Activated naive CD8-positive, alpha-beta T cell (primary cell): ENCODE results near the gene ERP44.
"Not testable (repeated sequence)": the region's sequence is repeated elsewhere in the genome, so short reads cannot be mapped to it uniquely, and the experiment has no call there.

Experiments used
- H3K27ac Mint-ChIP-seq: one replicate; pipeline ENCODE4 v1.8.0; 2021; ENCODE audit warnings: mixed read lengths
- H3K27me3 Mint-ChIP-seq: one replicate; pipeline ENCODE4 v1.8.0; 2021; ENCODE audit warnings: mixed read lengths
- H3K36me3 Mint-ChIP-seq: one replicate; pipeline ENCODE4 v1.8.0; 2021; ENCODE audit warnings: mixed read lengths
- H3K4me1 Mint-ChIP-seq: one replicate; pipeline ENCODE4 v1.8.0; 2021; ENCODE audit warnings: low read depth, mixed read lengths
- H3K4me3 Mint-ChIP-seq: one replicate; pipeline ENCODE4 v1.8.0; 2021; ENCODE audit warnings: mild to moderate bottlenecking, mixed read lengths
- H3K9me3 Mint-ChIP-seq: one replicate; pipeline ENCODE4 v1.8.0; 2021; ENCODE audit warnings: low read depth, mixed read lengths

Gene ERP44

DNA sequence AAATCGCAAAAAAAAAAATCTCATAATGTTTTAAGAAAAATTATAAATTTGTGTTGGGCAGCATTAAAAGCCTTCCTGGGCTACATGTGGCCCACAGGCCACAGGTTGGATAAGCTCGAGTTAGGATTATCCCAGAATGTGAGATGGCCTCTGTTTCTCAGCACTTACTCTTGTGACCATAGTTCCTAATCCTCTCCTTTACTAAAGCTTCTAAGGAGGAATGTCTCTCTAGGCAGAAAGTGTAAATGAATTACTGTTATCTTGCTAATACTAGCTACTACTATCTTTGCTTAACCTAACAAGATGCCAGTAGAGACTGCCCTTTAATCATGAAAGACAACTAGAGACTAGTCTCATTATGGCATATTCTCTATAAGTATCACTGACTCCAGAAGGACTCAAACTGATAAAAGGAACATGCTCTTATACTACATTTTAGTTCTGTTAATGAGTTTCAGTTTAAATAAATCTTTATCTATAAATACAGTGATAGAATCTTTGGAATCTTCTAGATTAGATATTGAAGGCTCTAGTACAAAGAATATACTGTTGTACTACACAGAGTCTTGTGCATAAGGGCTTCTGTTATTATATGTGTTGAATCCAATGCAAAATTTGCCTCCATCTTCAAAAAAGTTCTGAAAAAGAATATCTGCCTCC lies 14.0 kb upstream of the ERP44 start:
- peaks cover 8% of the 10 kb centered on the region for H3K36me3 Mint-ChIP-seq
- H3K27me3 Mint-ChIP-seq, result no peaks in the 10 kb centered on the region
- H3K27ac Mint-ChIP-seq, result no peak overlapping the region
- no peaks in the 10 kb centered on the region for H3K9me3 Mint-ChIP-seq
- H3K4me3 Mint-ChIP-seq, result no peak overlapping the region
- peaks cover 16% of the 10 kb centered on the region for H3K4me1 Mint-ChIP-seq

DNA sequence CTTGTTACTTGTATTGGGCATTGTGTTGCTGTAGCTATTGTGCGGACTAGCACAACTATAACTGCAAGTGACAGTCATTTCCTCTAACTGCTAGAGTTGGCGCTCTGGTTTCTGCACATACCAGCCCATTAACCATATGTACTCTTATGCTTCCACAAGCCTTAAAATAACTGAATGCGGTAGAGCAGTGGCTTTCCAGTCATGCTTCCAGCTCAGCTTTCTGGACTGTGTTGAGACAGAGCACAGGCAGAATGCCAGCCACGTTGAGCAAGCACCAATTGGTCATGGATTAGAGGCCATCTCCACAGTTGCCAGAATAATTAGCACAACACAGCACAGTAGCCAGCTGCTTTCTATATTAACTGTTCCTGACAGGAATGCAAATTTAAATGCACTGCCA lies 12.4 kb upstream of the ERP44 start:
- Mint-ChIP-seq H3K9me3 (no peaks in the 10 kb centered on the region), H3K4me1 (peaks cover 16% of the 10 kb centered on the region), H3K27me3 (no peaks in the 10 kb centered on the region), H3K36me3 (peaks cover 8% of the 10 kb centered on the region), H3K27ac (no peak overlapping the region), H3K4me3 (no peak overlapping the region)

DNA sequence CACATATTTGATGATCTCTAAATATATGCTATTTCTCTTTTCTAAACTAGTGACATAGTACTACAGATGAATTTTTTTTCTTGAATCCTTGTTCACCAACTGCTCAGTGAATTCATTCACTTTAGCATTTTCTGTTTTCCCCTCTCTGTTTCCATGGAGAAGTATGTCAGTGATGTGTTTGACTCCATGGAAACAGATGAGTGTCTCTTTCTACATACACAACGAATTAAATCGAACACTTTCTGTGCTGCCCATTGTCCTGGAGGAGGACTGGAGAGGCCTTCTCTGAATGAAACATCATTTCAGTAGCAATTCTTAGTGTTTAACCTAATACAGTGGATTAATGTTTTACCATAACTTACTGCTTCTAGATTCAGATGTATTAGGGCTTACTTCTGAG lies 9.8 kb upstream of the ERP44 start:
- Mint-ChIP-seq H3K4me3 (no peak overlapping the region), H3K36me3 (peaks cover 8% of the 10 kb centered on the region), H3K4me1 (peaks cover 13% of the 10 kb centered on the region), H3K9me3 (no peaks in the 10 kb centered on the region), H3K27me3 (no peaks in the 10 kb centered on the region), H3K27ac (no peak overlapping the region)

DNA sequence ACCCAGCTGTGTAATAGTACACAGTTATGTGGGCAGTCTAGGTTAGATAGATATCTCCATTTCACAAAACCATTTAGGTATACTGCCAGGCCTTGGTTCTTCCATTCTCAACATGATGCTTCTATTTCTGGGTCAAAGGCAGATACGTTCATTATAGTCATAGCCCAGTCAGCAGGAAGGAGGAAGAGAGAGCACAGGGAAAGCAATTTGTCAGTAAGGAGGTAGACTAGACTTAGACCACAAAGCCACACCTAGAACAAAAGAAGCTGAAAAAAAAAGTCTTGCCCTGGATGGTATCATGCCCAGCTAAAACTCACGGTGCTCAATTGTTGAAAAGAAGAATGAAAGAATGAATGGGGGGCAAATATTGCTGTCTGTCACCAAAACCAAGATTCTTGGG lies 7.8 kb upstream of the ERP44 start:
- Mint-ChIP-seq H3K4me1 (peaks cover 6% of the 10 kb centered on the region), H3K4me3 (no peak overlapping the region), H3K36me3 (peaks cover 6% of the 10 kb centered on the region), H3K9me3 (no peaks in the 10 kb centered on the region), H3K27ac (no peak overlapping the region), H3K27me3 (no peaks in the 10 kb centered on the region)

DNA sequence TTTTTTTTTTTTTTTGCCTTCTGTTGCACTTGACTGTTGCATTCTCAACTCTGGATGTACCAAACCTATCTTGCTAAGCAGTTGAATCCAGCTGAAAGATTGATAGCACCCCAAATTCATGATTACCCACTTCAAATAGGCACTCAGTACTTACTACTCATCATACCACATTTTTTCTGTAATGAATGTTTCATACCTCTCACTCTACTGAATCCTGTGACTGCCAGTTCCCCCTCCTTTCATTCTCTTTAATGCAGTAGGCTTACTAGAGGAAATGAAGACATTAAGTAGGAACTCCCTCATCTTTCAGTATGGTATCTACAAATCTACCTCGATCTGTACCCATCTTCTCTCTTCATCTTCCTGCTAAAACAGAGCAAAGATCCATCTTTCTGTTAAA lies 7.1 kb upstream of the ERP44 start:
- Mint-ChIP-seq H3K27ac (no peak overlapping the region), H3K4me3 (no peak overlapping the region), H3K4me1 (peaks cover 4% of the 10 kb centered on the region), H3K27me3 (no peaks in the 10 kb centered on the region), H3K36me3 (peaks cover 4% of the 10 kb centered on the region), H3K9me3 (no peaks in the 10 kb centered on the region)

DNA sequence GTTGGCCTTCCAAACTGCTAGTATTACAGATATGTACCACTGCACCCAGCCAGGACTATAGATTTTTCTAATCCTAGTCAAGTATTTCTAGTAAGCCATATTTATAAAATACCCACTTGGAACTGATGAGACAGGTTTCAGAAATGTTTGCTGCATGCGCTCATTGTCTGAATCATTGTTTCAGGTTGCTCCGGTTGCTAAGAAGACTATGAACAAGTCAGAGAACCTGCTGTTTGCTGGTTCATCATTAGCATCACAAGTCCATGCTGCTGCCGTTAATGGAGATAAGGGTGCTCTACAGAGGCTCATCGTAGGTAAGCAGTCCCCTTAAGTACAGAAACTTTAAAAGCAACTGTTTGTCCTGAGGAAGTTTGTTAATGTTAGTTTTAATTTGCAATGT lies 5.5 kb upstream of the ERP44 start:
- Mint-ChIP-seq H3K4me3 (no peak overlapping the region), H3K4me1 (peaks cover 13% of the 10 kb centered on the region), H3K36me3 (peaks cover 4% of the 10 kb centered on the region), H3K9me3 (no peaks in the 10 kb centered on the region), H3K27ac (no peak overlapping the region), H3K27me3 (no peaks in the 10 kb centered on the region)

DNA sequence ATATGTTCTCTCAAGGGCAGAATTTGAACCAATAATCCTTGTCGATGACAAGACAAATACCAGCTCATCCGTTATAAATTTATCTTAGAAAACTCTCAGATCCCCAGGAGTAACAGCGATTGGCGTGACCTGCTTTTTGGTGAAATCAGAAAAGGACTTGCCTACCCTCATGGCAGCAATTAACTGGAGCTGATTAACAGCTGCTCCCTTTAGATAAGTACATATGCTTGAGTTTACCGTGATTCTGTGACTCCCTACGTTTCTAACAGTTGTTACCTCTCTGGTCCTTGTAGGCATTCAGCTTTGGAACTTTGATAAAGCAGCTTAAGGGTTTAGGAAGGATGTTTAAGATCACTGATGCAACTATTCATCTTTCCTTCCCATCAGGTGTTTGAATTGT lies 2.8 kb upstream of the ERP44 start:
- H3K9me3 Mint-ChIP-seq, result no peaks in the 10 kb centered on the region
- no peaks in the 10 kb centered on the region for H3K27me3 Mint-ChIP-seq
- H3K36me3 Mint-ChIP-seq, result peaks cover 4% of the 10 kb centered on the region
- H3K27ac Mint-ChIP-seq, result no peak overlapping the region
- H3K4me3 Mint-ChIP-seq, result no peak overlapping the region
- H3K4me1 Mint-ChIP-seq, result peaks cover 23% of the 10 kb centered on the region

DNA sequence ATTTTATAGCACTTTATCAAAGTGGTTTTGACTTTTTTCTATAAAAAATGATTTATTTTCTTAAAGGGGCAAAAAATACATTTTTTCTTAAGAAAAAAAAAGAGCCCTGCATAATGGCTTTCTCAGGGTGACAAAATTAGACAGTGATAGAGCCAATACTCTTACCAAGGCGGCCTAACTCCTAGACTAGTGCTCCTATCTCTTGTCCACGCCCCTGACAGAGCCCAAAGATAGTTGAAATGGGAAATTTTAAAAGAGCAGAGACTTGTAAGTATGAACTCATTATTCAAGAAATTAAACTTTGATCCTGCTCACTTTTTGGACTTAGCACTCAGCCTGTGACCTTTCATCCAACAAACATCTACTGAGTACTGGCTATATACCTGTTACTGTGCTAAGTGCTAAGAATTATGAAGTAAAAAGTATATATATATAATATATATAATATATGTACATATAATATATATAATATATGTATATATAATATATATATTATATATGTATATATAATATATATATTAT lies 1.4 kb upstream of the ERP44 start:
- H3K36me3 Mint-ChIP-seq, result peaks cover 4% of the 10 kb centered on the region
- no peaks in the 10 kb centered on the region for H3K9me3 Mint-ChIP-seq
- peak overlapping the region; percentile 98 for H3K4me3 Mint-ChIP-seq
- peak overlapping the region; percentile 93 for H3K27ac Mint-ChIP-seq
- no peaks in the 10 kb centered on the region for H3K27me3 Mint-ChIP-seq
- peaks cover 36% of the 10 kb centered on the region for H3K4me1 Mint-ChIP-seq

DNA sequence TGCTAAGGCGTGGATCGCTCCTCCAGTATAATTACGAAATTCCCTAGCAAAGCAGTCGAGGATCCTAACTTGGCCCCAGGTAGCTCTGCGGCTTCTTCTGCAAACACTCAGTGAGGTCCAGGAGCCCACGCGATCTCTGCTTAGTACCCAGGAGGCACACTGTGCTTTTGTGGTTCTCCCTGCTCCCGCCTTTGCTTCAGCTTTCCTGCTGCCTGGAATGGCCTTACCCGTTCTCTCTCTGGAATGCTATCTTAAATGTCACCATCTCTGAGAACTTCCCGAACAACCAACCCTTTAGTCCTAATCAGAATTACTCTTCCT lies 882 bp upstream of the ERP44 start:
- peaks cover 38% of the 10 kb centered on the region for H3K4me1 Mint-ChIP-seq
- H3K27ac Mint-ChIP-seq, result peak overlapping the region; percentile 93
- peak overlapping the region; percentile 98 for H3K4me3 Mint-ChIP-seq
- peaks cover 4% of the 10 kb centered on the region for H3K36me3 Mint-ChIP-seq
- H3K9me3 Mint-ChIP-seq, result no peaks in the 10 kb centered on the region
- no peaks in the 10 kb centered on the region for H3K27me3 Mint-ChIP-seq

DNA sequence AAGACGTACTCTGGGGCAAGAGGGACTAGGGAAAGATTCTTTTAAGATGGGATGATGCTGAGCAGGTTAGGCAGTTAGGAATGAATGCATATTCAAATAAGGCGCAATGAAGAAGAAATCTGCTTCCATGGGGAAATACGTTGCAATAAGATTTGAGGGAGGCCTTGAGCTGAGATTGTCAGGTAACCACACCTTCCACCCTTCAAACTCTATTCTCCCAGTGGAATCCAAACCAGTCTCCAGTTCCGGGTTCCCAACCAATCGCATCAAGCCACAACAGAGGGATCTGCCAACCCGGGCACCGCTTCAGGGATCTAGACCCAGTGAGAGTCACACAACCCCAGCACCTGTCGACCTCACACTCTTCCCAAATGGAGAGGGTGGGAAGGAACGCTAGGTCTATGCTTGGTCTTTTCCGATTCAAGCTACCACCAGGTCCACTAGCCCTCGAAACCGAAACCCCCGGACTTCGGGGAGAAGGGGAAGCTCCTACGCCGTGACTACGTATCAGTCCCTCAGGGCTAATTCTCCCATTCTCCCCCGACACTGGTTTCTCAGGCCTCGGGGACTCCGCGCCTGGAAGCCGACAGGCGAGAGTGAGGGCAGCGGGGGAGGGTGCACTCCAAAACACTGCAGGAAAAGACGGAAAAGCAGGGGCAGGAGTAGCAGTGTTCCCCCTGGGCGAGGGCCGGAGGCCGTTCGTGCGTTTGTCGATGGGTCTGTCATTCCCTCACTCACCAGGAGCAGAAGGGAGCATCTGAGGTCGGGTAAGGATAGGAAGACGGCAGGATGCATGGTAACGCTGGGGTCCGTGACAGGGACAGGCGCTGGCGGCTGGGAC lies 534 bp downstream of the ERP44 start:
- Mint-ChIP-seq H3K4me3 (peak overlapping the region; percentile 98), H3K4me1 (peaks cover 44% of the 10 kb centered on the region), H3K9me3 (no peaks in the 10 kb centered on the region)

DNA sequence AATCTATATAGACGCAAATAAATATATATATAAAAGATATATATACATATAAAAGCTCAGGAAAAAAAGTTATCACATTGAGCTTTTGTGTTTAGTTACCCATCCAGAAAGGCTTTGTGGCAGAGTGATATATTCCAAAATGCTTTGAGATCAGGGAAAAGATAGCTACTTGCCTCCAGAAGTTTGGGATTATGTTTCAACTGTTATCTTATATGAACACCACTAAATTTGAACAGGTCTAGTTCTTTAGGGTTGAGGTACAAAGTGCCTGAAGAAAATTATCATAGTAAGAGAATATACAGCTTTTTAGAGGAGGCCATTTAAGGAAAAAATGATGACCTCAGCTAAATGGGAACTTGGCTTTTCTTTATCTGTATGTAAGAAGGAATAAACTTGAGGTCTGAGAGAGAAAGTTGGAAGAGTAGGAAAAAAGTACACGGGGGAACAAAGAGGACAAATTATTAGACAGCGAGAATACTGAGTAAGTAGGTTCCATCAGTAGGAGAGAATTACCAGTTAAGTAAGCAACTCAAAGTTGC lies 2.4 kb downstream of the ERP44 start:
- peak overlapping the region; percentile 54 for H3K27ac Mint-ChIP-seq
- peaks cover 2% of the 10 kb centered on the region for H3K36me3 Mint-ChIP-seq
- H3K9me3 Mint-ChIP-seq, result no peaks in the 10 kb centered on the region
- peaks cover 59% of the 10 kb centered on the region for H3K4me1 Mint-ChIP-seq
- H3K27me3 Mint-ChIP-seq, result no peaks in the 10 kb centered on the region
- H3K4me3 Mint-ChIP-seq, result peak overlapping the region; percentile 71

More for the DNA sequence above, 534 bp downstream of the ERP44 start:
- H3K36me3 Mint-ChIP-seq, result no peaks in the 10 kb centered on the region
- H3K27me3 Mint-ChIP-seq, result no peaks in the 10 kb centered on the region
- H3K27ac Mint-ChIP-seq, result peak overlapping the region; percentile 93

DNA sequence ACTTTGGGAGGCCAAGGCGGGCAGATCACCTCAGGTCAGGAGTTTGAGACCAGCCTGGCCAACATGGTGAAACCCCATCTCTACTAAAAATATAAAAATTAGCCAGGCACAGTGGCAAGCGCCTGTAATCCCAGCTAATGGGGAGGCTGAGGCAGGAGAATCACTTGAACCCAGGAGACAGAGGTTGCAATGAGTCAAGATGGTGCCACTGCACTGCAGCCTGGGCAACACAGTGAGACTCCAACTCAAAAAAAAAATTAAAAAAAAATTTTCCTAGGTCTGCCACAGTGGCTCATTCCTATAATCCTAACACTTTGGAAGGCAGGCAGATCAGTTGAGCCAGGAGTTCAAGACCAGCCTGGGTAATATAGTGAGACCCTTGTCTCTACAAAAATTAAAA lies 4.4 kb downstream of the ERP44 start:
- not testable (repeated sequence) for H3K36me3 Mint-ChIP-seq, H3K9me3 Mint-ChIP-seq, H3K27me3 Mint-ChIP-seq, H3K4me3 Mint-ChIP-seq, H3K27ac Mint-ChIP-seq
- H3K4me1 Mint-ChIP-seq, result peaks cover 64% of the 10 kb centered on the region

DNA sequence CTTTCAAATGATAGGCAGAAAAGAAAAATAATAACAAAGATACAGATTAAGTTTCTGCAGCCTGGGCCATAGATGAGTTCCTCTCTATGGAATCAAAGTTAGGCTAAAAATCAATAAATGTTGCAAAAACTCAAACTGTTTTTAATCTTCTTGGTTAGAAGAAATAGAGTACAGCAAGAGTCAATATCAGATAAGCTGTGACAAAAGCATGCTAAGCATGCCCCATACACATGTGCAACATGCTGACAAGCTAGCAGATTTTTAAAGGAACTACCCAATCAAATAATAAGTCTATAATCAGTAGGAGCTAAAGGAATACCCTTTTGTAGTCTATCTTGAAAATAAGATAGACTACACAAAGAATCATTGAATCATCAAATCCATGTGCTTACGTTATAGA lies 6.7 kb downstream of the ERP44 start:
- H3K36me3 Mint-ChIP-seq, result peaks cover 2% of the 10 kb centered on the region
- H3K27me3 Mint-ChIP-seq, result no peaks in the 10 kb centered on the region
- peaks cover 71% of the 10 kb centered on the region for H3K4me1 Mint-ChIP-seq
- peak overlapping the region; percentile 9 for H3K27ac Mint-ChIP-seq
- H3K4me3 Mint-ChIP-seq, result no peak overlapping the region
- H3K9me3 Mint-ChIP-seq, result no peaks in the 10 kb centered on the region

DNA sequence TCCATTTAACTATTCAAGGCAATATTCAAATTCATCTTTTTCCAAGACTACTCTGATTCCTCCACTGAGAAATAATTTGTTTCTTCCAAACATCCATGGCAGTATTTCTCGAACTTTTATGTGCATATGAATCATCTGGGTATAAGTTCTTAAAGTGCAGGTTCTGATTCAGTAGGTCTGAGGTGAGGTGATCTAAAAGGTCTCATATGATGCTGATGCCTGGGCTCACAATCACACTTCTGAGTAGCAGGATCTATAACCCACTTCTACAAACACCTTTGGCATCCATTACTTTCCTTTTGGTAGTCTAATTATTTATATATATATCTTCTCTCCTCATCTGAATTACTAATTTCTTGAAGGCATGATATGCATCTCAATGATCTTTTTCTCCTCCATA lies 7.2 kb downstream of the ERP44 start:
- Mint-ChIP-seq H3K36me3 (peaks cover 2% of the 10 kb centered on the region), H3K27ac (no peak overlapping the region), H3K27me3 (no peaks in the 10 kb centered on the region), H3K4me3 (no peak overlapping the region), H3K9me3 (no peaks in the 10 kb centered on the region), H3K4me1 (peaks cover 73% of the 10 kb centered on the region)

DNA sequence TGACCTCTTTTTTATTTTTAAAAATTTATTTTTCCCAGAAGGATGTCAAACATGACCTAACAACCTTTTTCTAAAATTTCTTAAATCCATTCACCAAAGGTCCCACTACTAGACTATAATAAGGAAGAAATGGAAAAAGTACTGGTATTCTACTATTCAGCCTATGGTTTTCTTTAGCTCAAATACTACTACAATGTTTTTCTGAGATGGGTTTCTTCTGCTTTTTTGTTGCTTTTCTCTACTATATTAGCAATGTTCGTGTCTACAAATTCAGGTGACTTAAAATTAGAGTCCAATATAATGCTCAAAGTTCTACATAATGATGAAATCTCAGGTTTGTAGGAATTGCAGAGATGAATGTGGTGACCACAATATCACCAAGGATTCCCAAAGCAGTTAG lies 7.9 kb downstream of the ERP44 start:
- H3K27ac Mint-ChIP-seq, result no peak overlapping the region
- H3K27me3 Mint-ChIP-seq, result no peaks in the 10 kb centered on the region
- no peak overlapping the region for H3K4me3 Mint-ChIP-seq
- H3K36me3 Mint-ChIP-seq, result peaks cover 2% of the 10 kb centered on the region
- H3K4me1 Mint-ChIP-seq, result peaks cover 74% of the 10 kb centered on the region
- no peaks in the 10 kb centered on the region for H3K9me3 Mint-ChIP-seq
